Measurements from ENCODE around the gene RABL6.

RABL6 gene

GRCh38 chr9:136806631-136807201, 1.0 kb upstream of the RABL6 start:
- TF ChIP-seq, protein P1, sequence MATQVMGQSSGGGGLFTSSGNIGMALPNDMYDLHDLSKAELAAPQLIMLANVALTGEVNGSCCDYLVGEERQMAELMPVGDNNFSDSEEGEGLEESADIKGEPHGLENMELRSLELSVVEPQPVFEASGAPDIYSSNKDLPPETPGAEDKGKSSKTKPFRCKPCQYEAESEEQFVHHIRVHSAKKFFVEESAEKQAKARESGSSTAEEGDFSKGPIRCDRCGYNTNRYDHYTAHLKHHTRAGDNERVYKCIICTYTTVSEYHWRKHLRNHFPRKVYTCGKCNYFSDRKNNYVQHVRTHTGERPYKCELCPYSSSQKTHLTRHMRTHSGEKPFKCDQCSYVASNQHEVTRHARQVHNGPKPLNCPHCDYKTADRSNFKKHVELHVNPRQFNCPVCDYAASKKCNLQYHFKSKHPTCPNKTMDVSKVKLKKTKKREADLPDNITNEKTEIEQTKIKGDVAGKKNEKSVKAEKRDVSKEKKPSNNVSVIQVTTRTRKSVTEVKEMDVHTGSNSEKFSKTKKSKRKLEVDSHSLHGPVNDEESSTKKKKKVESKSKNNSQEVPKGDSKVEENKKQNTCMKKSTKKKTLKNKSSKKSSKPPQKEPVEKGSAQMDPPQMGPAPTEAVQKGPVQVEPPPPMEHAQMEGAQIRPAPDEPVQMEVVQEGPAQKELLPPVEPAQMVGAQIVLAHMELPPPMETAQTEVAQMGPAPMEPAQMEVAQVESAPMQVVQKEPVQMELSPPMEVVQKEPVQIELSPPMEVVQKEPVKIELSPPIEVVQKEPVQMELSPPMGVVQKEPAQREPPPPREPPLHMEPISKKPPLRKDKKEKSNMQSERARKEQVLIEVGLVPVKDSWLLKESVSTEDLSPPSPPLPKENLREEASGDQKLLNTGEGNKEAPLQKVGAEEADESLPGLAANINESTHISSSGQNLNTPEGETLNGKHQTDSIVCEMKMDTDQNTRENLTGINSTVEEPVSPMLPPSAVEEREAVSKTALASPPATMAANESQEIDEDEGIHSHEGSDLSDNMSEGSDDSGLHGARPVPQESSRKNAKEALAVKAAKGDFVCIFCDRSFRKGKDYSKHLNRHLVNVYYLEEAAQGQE (IDR thresholded peaks at IDR 0.05; ENCODE audit: insufficient replicate concordance, low read depth): no peak
- no peak for TF ChIP-seq CTCF (IDR thresholded peaks at IDR 0.05; ENCODE audit: insufficient read depth, low read length)
- no peak for TF ChIP-seq GABPA (IDR thresholded peaks at IDR 0.05; ENCODE audit: low read depth)
- TF ChIP-seq SPI1 (IDR thresholded peaks at IDR 0.05; ENCODE audit: borderline replicate concordance, low read depth): no peak
- TF ChIP-seq POLR2AphosphoS5 (IDR thresholded peaks at IDR 0.05; ENCODE audit: low read depth): no peak
- H3K27ac ChIP-seq (replicated peaks): peak overlapping the region; percentile 87
- DNase-seq (ENCODE audit: low read depth in 1 of 2, low spot score in 1 of 2): no peak
- peak overlapping the region; percentile 83 for H3K4me3 ChIP-seq (replicated peaks; ENCODE audit: insufficient read depth, low read length)
- H3K27me3 ChIP-seq (ENCODE audit: insufficient read depth, poor library complexity, severe bottlenecking): no peaks in the 10 kb centered on the region

DNA sequence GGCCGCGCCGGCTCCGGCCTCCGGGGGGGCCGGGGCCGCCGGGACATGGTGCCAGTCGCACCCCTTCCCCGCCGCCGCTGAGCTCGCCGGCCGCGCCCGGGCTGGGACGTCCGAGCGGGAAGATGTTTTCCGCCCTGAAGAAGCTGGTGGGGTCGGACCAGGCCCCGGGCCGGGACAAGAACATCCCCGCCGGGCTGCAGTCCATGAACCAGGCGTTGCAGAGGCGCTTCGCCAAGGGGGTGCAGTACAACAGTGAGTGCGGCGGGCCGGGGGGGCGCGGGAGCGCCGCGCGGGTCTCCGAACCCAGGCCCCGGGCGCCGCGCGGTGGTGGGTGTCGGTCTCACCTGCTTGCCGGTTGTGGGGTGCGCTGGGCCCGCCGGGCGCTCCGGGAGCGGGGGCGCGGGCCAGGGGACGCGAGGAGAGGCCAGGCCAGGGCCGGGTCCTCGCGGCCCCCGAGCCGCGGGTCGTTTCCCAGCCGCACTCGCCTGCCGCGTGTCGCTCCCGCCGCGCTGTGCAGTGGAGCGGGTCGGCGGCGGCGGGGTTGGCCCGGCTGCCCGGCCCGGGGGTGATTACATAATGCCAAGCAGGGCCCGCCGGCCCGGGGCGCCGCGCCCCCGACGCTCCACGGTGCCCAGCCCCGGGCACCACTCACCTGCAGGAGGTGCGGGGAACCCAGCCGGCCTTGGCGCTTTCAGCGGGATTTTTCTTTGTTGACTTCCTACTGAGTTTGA, 492 bp downstream of the RABL6 start:
- DNase-seq (ENCODE audit: low read depth in 1 of 2, low spot score in 1 of 2): peak; percentile 18 to 37
- H3K4me3 ChIP-seq (replicated peaks; ENCODE audit: insufficient read depth, low read length): peak overlapping the region; percentile 83
- no peak for TF ChIP-seq CTCF (IDR thresholded peaks at IDR 0.05; ENCODE audit: insufficient read depth, low read length)
- TF ChIP-seq, protein P1 (IDR thresholded peaks at IDR 0.05; ENCODE audit: insufficient replicate concordance, low read depth): no peak
- TF ChIP-seq GABPA (IDR thresholded peaks at IDR 0.05; ENCODE audit: low read depth): no peak
- no peak for TF ChIP-seq POLR2AphosphoS5 (IDR thresholded peaks at IDR 0.05; ENCODE audit: low read depth)
- TF ChIP-seq SPI1 (IDR thresholded peaks at IDR 0.05; ENCODE audit: borderline replicate concordance, low read depth): no peak
- H3K27me3 ChIP-seq (ENCODE audit: insufficient read depth, poor library complexity, severe bottlenecking): no peaks in the 10 kb centered on the region
- peak overlapping the region; percentile 80 for H3K27ac ChIP-seq (replicated peaks)

- peak overlapping the region; percentile 55 for H3K27ac ChIP-seq (replicated peaks)
Measured at GRCh38 chr9:136808806-136809158, 1.0 kb downstream of the RABL6 start.

More at GRCh38 chr9:136808806-136809158, 1.0 kb downstream of the RABL6 start:
- DNase-seq (ENCODE audit: low read depth in 1 of 2, low spot score in 1 of 2): no peak
- Histone ChIP-seq H3K27me3 (ENCODE audit: insufficient read depth, poor library complexity, severe bottlenecking) (no peaks in the 10 kb centered on the region), H3K4me3 (replicated peaks; ENCODE audit: insufficient read depth, low read length) (peak overlapping the region; percentile 83)
- TF ChIP-seq CTCF (IDR thresholded peaks at IDR 0.05; ENCODE audit: insufficient read depth, low read length): no peak
